Upper lobe of left lung (tissue), 4 donors: Measurements from ENCODE around the gene AATF.

Experiments used
- CTCF ChIP-seq, 6 experiments: fragments of 450-650 bp in 4 of 6; fragments of 200-600 bp in 2 of 6; sonication (generic) in 2 of 6; IDR thresholded peaks; one replicate each; pipeline ENCODE4 v1.5.1; 2016 to 2019; ENCODE audit warnings: antibody characterized with exemption in 6 of 6
- EP300 ChIP-seq, 4 donors: sonication (generic); formaldehyde crosslinking; IDR thresholded peaks; one replicate each; pipeline ENCODE4 v1.5.1; 2017; ENCODE audit warnings: antibody characterized with exemption in 4 of 4, control low read depth in 2 of 4

DNA sequence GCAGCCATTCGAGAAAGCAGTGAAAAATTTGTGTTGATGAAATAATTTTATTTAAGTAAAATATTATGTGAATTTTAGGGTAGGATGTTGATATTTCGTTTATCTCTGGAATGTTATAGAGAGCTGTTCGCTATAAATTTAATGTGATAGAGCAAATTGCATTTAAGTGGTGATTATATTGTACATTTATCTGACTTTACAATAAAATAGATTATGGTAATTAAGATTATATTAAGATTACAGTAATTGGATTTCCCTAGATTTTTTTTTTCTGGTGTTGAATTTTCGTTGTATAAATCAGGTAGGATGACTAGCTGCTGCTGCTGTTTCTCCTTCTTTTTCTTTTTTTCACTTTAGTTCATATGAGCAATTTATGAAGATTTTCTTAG lies 71.0 kb downstream of the AATF start:
- TF ChIP-seq CTCF (IDR thresholded peaks at IDR 0.05), result no peak
- TF ChIP-seq EP300 (IDR thresholded peaks at IDR 0.05), result no peak
